Muscle of leg (tissue), 11 donors: ENCODE measurements around the gene HNMT. TPM values are rescaled to one million over a fixed set of nuclear protein-coding genes. Genes with fewer than 3 reads are reported as not detected.

Source experiments
- DNase-seq: peaks from one replicate; pipeline ENCODE4 v3.0.0; 2013
- H3K27ac ChIP-seq: one replicate; pipeline ENCODE4 v1.5.1; 2013; ENCODE audit warnings: mild to moderate bottlenecking, low read length, control low read depth
- H3K27me3 ChIP-seq: one replicate; pipeline ENCODE4 v1.6.1; 2013; ENCODE audit warnings: low read length; ENCODE audit not compliant: control insufficient read depth, insufficient read depth
- H3K36me3 ChIP-seq: one replicate; pipeline ENCODE4 v1.6.1; 2013; ENCODE audit warnings: low read length; ENCODE audit not compliant: control insufficient read depth, insufficient read depth
- H3K4me1 ChIP-seq: one replicate; pipeline ENCODE4 v1.6.1; 2013; ENCODE audit warnings: low read length; ENCODE audit not compliant: control insufficient read depth, insufficient read depth
- H3K4me3 ChIP-seq: one replicate; pipeline ENCODE4 v1.5.1; 2013; ENCODE audit warnings: low read length, control low read depth
- H3K9me3 ChIP-seq: replicated peaks from 2 replicates; pipeline ENCODE4 v1.6.1; 2013; ENCODE audit warnings: low read depth, low read length; ENCODE audit not compliant: control insufficient read depth
- WGBS: methylation state at CpG from one replicate; pipeline ENCODE4 v1.1.5; 2013; ENCODE audit warnings: missing lambda C conversion rate; ENCODE audit not compliant: insufficient coverage; 5-methylcytosine and 5-hydroxymethylcytosine counted together
- polyA plus RNA-seq, 8 donors: library from polyadenylated mRNA; unstranded; fragments of 120-200 nt; gene quantifications; one replicate each; pipeline versions ENCODE4 v1.2.1 to v1.2.3, GENCODE V29; 2013; ENCODE audit warnings: inconsistent platforms in 1 of 8, low replicate concordance in 1 of 8; ENCODE audit not compliant: insufficient read length in 8 of 8, insufficient read depth in 1 of 8
- total RNA-seq: library from RNA; stranded (reverse); fragments of 120-200 nt; gene quantifications from one replicate; pipeline ENCODE4 v1.2.4, GENCODE V29; 2013

HNMT gene
- total and polyA plus RNA-seq, 9 donors, result 16.3 to 37.7 (median 23.5) TPM

DNA sequence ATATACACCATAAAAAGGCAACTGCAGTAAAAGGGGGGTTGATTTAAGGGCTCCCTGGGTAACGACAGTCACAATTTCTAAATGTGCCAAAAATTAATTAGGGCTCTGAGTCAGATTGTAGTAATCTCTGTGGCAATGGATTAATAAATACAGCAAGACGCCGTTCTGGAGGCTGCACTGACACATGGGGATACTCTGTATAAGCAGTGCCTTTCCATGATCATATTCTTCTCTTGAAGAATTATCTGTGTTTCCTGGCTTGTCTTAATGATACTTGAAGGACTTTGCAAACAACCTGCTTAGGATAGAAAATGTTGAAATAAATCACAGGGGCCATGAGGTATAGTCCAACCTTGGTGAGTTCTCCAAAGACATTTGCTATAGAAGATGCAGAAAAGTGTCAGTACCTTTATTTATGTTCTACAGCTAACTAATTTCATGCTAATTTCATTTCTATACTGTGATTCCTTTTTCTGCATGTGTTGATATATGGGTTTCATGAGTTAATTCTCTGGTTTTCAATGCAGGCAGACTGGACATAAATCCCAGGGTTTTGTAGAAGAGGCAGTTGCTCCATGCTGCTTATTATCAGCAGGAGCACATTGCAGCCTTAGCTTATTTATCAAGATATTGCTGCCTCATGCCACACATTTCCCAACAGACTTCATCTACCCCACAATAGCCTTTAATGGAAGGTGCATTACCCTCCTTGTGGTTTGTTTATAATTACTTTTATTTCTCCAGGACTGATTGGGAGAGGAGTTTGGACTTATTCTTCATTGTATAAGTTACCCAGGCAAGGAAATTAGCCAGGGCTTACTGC, 54.8 kb downstream of the HNMT start:
- no peaks in the 10 kb centered on the region for H3K36me3 ChIP-seq
- DNase-seq, result no peak
- no peak overlapping the region for H3K4me3 ChIP-seq
- WGBS, result 68% methylated on average over 3 of the region's 3 CpGs
- H3K27ac ChIP-seq, result no peak overlapping the region
- no peaks in the 10 kb centered on the region for H3K27me3 ChIP-seq
- no peaks in the 10 kb centered on the region for H3K4me1 ChIP-seq
- no peaks in the 10 kb centered on the region for H3K9me3 ChIP-seq

DNA sequence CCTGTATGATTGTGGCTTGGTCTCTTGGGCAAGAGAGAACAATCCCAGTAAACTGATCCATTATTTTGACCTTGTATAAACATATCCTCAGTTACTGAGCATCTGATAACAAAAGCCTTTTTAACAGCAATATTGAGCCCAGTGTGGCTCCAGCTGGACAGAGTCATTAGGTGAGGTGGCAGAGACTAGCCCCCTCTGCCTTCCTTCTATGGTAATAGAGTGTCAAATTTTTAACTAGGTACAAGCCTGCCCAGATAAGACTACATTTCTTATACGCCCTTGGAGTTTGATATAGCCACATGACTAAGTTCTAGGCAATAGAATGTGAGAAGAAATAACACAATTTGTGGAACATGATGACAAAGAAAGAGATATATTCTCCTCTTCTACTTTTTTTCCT, 56.2 kb downstream of the HNMT start:
- WGBS, result no CpG with 5 or more reads among the region's 1 CpG
- no peaks in the 10 kb centered on the region for H3K4me1 ChIP-seq
- H3K27me3 ChIP-seq, result no peaks in the 10 kb centered on the region
- no peaks in the 10 kb centered on the region for H3K36me3 ChIP-seq
- no peak overlapping the region for H3K4me3 ChIP-seq
- H3K9me3 ChIP-seq, result no peaks in the 10 kb centered on the region
- DNase-seq, result no peak
- no peak overlapping the region for H3K27ac ChIP-seq

DNA sequence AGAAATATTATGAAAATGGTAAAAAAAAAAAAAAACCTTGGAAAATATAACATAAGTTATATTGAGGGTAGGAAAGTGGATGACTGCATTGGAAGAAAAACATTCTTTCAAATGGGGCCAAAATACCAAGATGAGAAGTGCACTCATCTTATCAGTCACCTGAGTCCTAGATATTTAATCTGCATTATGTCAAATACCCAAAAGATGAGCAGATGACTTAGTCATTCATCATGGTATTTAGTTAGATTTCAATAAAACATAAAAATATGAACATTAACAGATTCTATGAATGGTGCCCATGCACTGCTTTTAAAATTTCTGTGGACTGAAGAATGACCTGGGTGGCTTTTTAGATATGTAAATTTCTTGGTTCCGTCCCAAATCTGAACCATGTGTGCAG, 56.9 kb downstream of the HNMT start:
- DNase-seq, result no peak
- H3K27me3 ChIP-seq, result no peaks in the 10 kb centered on the region
- H3K4me1 ChIP-seq, result no peaks in the 10 kb centered on the region
- H3K27ac ChIP-seq, result no peak overlapping the region
- H3K36me3 ChIP-seq, result no peaks in the 10 kb centered on the region
- WGBS, result no CpG with 5 or more reads among the region's 1 CpG
- no peaks in the 10 kb centered on the region for H3K9me3 ChIP-seq
- H3K4me3 ChIP-seq, result no peak overlapping the region

DNA sequence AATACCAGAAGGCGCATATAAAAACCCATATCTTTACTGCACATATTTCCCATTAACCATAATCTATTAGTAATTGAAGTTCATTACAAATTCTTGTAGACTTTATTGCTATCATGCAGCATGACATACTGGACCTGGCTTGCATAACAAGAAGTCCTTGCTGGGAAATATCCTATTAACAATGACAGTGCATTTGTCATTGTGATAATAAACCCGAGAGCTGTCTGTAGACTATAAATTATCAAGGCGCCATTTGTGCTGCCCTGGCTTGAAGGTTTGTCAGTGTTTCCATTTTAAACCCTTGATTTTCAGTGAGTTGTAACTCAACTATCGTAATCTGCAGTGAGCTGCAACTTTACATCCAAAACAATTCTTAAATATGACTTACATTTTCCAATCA, 59.0 kb downstream of the HNMT start:
- Histone ChIP-seq H3K9me3 (no peaks in the 10 kb centered on the region), H3K4me1 (no peaks in the 10 kb centered on the region), H3K36me3 (no peaks in the 10 kb centered on the region), H3K27ac (no peak overlapping the region), H3K4me3 (no peak overlapping the region), H3K27me3 (no peaks in the 10 kb centered on the region)
- no CpG with 5 or more reads among the region's 4 CpGs for WGBS
- peak; percentile 22 for DNase-seq

DNA sequence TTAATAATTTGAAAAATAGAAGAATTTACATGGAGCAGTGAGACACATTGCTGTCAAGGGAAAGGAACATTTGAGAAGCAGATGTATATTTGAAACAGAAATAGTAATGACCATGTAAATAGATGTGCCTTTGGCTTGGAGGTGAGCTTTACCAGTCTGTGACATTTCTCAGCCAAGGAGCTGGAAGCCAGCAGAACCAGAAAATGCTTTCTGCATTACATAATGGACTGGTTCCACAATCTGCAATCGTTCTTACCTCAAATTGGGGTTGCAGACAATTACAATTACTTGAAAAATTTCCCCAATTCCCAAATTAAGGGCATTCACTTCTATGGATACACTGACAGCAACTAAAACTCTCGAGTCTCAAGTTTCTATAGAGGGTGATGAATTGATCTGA, 59.7 kb downstream of the HNMT start:
- WGBS, result no CpG with 5 or more reads among the region's 2 CpGs
- DNase-seq, result peak; percentile 5
- H3K27me3 ChIP-seq, result no peaks in the 10 kb centered on the region
- H3K9me3 ChIP-seq, result no peaks in the 10 kb centered on the region
- H3K36me3 ChIP-seq, result no peaks in the 10 kb centered on the region
- H3K27ac ChIP-seq, result no peak overlapping the region
- no peaks in the 10 kb centered on the region for H3K4me1 ChIP-seq
- H3K4me3 ChIP-seq, result no peak overlapping the region

DNA sequence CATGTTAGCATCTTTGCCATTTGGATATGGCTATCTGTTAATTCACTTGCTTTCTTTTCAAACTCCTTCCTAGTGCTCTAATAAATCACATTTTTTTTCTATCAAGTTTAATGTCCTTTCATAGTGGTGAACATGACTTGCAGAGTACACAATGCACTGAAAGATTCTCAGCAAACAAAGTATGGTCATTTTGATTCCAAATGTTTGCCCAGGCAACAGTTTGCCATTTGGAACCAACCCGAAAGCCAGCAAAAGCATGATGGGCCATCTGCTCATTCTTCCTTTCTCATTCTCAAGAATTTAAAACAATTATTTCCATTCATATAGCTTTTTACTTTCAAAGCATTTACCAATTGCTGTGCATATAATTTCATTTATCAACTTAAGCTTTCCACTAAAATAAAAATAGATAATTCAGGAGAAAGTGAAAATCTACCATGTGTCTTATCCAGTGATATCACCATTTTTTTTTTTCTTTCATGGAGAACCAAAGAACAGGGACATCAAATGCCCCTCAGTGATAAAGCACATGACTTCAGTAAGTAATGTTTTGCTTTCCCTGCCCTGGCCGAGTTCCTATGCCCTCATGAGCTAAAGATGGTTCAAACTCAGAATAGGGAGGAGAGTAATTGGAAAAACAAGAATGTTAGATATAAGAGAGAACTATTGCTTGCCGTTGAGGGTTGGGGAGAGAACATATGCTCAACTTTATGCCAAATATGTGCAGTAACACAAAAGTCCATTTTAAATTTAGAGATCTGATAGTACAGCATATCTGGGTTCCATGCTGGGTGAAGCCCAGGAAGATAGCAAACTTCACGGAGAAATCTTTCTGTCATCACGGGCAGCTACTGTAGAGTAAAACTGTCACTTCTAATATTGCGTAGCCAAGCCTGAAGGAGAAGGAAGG, 62.1 kb downstream of the HNMT start:
- Histone ChIP-seq H3K27ac (no peak overlapping the region), H3K9me3 (no peaks in the 10 kb centered on the region), H3K4me1 (no peaks in the 10 kb centered on the region), H3K27me3 (no peaks in the 10 kb centered on the region), H3K4me3 (no peak overlapping the region), H3K36me3 (no peaks in the 10 kb centered on the region)
- WGBS, result 100% methylated on average over 1 of the region's 6 CpGs
- DNase-seq, result no peak

DNA sequence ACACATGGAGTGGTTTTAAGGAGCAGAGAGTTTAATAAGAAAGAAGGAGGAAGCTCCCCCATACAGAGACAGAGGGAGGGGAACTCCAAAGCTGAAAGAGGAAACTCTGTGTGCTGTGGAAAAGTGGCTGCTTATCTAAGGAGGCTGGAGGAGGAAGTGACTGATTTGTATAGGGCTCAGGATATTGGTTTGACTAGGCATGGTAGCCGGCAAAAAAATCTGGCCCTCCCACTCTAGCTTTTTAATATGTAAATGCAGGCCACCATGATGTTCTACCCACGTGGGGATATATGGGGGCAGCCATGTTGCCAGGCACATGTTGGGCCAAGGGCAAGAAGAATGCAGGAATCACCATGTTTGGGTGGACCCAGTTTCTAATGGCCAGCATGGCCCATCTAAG, 64.3 kb downstream of the HNMT start:
- peak; percentile 60 for DNase-seq

DNA sequence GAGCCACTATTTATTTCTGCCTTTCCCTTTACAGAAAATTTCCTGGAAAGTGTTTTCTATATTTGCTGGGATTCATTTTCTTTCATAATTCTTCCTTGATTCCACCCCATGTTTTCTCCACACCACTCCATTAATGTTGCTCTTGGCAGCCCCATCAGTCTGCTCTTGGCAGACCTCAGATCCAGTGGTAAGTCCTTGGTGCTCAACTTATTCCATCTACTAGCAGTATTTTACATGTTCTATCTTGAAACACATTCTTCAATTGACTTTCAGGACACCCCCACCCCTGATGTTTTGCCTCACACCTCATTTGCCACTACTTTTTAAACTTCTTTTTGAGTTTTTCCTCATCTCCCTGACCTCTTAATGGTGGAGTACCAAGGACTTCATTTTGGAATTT, 65.0 kb downstream of the HNMT start:
- DNase-seq, result peak; percentile 56
- no peak overlapping the region for H3K27ac ChIP-seq
- no peaks in the 10 kb centered on the region for H3K36me3 ChIP-seq
- H3K4me1 ChIP-seq, result no peaks in the 10 kb centered on the region
- no peak overlapping the region for H3K4me3 ChIP-seq
- H3K9me3 ChIP-seq, result no peaks in the 10 kb centered on the region
- no peaks in the 10 kb centered on the region for H3K27me3 ChIP-seq

More for the DNA sequence above, 64.3 kb downstream of the HNMT start:
- H3K4me3 ChIP-seq, result no peak overlapping the region
- H3K36me3 ChIP-seq, result no peaks in the 10 kb centered on the region
- H3K4me1 ChIP-seq, result no peaks in the 10 kb centered on the region
- 80% methylated on average over 1 of the region's 2 CpGs for WGBS
- H3K9me3 ChIP-seq, result no peaks in the 10 kb centered on the region
- H3K27ac ChIP-seq, result no peak overlapping the region
- H3K27me3 ChIP-seq, result no peaks in the 10 kb centered on the region

DNA sequence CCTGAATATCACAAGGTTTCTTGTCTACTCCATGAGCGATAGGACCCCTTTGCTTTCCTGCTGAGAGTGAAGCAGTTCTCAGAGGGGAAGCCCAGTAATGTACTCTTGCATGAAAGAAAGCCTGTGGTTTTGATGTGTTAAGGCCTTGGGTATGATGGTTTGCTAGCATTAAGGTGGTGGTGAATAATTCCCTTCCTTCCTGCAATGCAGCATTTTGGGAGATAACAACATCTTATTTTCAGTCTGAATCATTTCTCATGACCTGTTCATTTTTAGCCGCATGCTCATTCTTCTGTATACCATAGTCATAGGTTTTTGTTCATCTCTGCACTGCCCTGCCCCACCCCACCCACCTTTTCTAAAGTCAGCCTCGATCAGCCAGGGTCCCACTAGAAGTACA, 66.2 kb downstream of the HNMT start:
- no peaks in the 10 kb centered on the region for H3K36me3 ChIP-seq
- no peaks in the 10 kb centered on the region for H3K27me3 ChIP-seq
- no peak overlapping the region for H3K27ac ChIP-seq
- no peaks in the 10 kb centered on the region for H3K9me3 ChIP-seq
- no peaks in the 10 kb centered on the region for H3K4me1 ChIP-seq
- 100% methylated on average over 1 of the region's 3 CpGs for WGBS
- DNase-seq, result no peak
- H3K4me3 ChIP-seq, result no peak overlapping the region

DNA sequence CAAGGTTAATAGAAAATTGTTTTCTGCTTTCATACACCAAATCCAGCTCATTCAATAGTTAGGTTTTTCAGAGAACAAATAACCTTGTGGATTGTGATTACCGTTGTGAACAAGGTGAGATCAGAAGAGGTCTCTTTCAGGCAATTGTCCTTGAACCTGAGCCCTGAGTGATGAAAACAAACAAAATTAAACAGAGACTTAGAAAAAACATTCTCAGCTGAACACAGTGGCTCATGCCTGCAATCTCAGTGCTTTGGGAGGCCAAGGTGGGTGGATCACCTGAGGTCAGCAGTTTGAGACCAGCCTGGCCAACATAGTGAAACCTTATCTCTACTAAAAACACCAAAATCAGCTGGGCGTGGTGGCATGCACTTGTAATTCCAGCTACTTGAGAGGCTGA, 68.1 kb downstream of the HNMT start:
- no CpG with 5 or more reads among the region's 2 CpGs for WGBS
- no peak overlapping the region for H3K4me3 ChIP-seq

More for the DNA sequence above, 68.1 kb downstream of the HNMT start:
- Histone ChIP-seq H3K27me3 (no peaks in the 10 kb centered on the region), H3K4me1 (no peaks in the 10 kb centered on the region), H3K9me3 (no peaks in the 10 kb centered on the region), H3K36me3 (no peaks in the 10 kb centered on the region), H3K27ac (no peak overlapping the region)
- DNase-seq, result no peak
